HG02798 (cell line): ENCODE results near the gene WDFY2.

ENCODE experiments used
- ATAC-seq: cut with Tn5 transposase; IDR thresholded peaks from one replicate; pipeline ENCODE4 v1.9.1; 2021; ENCODE audit warnings: mild to moderate bottlenecking; ENCODE audit not compliant: unreplicated experiment, poor library complexity

The WDFY2 gene

GRCh38 chr13:51596541-51596940, 12.3 kb downstream of the WDFY2 start:
- no peak for ATAC-seq

GRCh38 chr13:51599444-51600176, 15.3 kb downstream of the WDFY2 start:
- ATAC-seq, result no peak

- ATAC-seq, result no peak
These were observed 16.4 kb downstream of the WDFY2 start for GRCh38 chr13:51600703-51601102.

DNA sequence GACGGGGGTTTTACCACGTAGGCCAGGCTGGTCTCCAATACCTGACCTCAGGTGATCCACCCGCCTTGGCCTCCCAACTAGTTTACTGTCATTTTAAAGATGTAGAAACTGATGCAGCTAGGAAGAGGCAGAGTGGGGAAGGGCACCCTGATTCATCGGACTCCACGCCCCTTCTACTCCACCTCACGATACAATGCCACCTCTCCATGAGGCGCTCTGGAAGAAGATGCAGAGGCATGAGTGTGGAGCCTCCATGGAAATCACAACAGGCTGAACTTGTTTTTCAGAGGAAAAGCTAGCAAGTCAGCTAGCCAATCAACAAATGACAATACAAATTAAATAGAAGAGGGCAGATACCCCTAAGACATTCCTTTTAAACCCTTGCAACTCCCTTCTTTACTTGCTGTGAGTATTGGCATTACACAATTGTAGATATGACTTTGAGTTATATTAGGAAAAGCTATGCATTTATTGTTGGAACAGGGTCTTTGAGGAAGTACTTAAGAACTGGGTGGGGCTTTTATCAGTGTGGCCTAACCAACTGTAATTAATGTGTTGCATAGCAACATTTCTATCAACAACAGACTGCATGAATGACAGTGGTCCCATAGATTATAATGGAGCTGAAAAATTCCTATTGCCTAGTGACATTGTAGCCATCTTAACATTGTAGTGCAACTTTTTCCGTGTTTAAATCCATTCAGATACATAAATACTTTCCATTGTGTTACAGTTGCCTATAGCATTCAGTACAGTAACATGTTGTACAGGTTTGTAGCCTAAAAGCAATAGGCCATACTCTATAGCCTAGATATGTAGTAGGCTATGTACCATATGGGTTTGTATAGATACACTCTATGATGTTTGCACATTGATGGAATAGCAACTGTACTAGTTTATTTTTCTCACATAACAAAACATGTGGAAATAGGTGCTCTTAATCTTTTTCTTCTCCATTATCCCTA, 17.6 kb downstream of the WDFY2 start:
- no peak for ATAC-seq

GRCh38 chr13:51603716-51604115, 19.5 kb downstream of the WDFY2 start:
- ATAC-seq, result no peak

DNA sequence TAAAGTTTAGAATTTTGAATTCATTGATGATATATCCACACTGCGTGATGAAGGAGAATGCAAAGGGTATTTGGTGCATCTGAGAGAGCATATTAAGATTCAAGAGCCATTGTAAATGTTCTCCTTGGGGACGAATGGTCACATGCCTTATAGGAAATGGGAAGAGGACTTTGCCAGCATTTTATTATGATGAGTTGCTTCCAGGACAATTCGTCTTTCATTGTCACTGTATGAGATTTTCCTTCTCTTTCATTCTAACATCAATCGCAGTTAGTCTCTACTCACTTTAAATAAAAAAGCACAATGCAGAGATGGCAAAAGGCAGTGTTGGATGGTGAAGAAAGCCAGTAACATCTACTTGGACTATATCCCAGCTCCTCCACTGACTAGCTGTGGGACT, 21.4 kb downstream of the WDFY2 start:
- ATAC-seq, result no peak

DNA sequence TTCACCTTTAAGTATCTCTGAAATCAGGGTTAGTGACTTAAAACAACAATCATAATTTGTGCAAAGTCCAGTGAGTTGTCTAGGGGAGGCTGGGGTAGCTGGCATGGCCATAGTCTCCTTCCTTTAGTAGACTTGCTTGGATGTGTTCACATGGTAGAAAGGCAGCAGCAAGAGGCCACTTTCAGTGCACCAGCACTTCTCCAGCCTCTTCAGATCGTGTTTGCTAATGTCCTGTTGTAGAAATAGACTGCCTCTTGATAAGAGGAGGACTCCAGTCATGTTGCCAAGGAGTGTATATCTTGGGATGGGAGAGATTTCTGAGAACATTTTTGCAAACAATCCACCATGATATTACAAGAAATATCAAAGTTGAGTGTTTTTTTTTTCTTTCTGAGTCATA, 22.9 kb downstream of the WDFY2 start:
- no peak for ATAC-seq

GRCh38 chr13:51608857-51609406, 24.7 kb downstream of the WDFY2 start:
- ATAC-seq, result no peak

DNA sequence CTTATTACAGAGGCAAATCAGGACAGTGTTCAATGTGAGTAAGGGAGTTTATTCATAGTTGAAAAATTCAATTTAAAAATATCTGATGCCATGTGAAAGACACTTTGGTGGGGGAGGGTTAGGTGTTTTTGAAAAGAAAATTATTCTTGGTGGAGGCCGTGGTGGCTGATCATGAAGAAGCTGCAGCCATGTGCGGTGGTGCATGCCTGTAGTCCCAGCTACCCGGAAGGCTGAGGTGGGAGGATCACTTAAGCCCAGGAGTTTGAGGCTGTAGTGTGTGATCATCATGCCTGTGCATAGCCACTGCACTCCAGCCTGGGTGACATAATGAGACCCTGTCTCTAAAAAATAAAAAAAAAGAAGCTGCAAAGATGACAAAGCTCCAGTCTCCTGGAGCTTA, 28.6 kb downstream of the WDFY2 start:
- ATAC-seq, result no peak

GRCh38 chr13:51613535-51613934, 29.3 kb downstream of the WDFY2 start:
- no peak for ATAC-seq

- peak; percentile 91 for ATAC-seq
These were observed 30.1 kb downstream of the WDFY2 start for GRCh38 chr13:51614350-51614786.

DNA sequence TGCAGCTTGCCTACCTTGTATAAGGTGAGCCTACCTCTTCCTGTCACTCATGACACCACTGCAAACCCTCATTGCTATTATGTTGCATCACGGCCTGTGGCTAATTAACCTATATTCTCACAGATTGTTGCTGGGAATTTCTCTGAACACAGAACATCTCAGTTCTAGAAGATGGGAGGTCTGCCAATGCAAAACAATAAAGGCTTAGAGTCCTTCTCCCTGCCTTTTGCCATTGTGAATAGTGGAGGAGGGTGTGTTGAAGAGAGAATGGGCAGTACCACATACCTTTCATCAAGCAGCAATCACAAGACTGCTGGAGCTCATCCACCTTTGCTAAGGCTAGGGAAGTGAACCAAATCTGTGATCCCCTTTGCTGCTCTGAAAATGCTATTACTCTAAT, 34.4 kb downstream of the WDFY2 start:
- ATAC-seq, result no peak

GRCh38 chr13:51619614-51620013, 35.4 kb downstream of the WDFY2 start:
- peak; percentile 41 for ATAC-seq

GRCh38 chr13:51620165-51620983, 36.1 kb downstream of the WDFY2 start:
- no peak for ATAC-seq

DNA sequence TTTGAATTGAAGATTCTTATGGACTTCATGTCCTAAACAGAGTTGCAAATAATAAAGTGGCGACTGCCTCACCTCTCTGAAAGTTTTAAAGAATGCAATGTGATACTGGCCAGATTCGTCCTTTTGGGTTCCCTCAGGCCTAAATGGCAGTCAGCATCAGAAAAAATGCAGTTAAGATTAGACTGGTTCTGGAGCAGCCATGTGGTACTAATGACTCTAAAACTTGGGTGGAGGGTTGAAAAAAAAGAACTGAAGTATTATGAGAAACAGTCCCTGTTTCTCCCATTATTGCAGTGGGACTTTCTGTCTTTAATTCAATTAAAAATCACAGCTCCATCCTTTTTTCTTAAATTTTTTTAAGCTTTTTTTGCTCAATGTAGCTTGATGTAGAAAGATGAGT, 37.3 kb downstream of the WDFY2 start:
- no peak for ATAC-seq

- ATAC-seq, result no peak
These were observed 39.2 kb downstream of the WDFY2 start for GRCh38 chr13:51623473-51623872.

DNA sequence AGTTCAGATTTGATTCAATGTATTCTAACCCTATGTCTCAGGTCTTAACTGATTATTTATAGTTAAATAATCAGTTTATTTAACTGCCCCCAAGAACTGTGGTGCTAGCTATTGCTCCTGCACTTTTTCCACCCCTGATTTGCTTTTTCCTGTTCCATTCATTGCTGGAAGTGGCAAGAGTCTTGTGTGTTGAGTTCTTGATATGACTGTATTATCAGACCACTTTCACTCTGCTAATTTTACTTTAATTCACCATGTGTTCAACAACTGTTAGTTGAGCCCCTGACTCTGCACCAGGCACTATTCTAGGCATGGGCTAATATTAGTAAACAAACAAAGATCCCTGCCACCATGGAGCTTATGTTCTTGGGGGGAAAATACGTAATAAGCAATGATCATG, 39.9 kb downstream of the WDFY2 start:
- no peak for ATAC-seq

DNA sequence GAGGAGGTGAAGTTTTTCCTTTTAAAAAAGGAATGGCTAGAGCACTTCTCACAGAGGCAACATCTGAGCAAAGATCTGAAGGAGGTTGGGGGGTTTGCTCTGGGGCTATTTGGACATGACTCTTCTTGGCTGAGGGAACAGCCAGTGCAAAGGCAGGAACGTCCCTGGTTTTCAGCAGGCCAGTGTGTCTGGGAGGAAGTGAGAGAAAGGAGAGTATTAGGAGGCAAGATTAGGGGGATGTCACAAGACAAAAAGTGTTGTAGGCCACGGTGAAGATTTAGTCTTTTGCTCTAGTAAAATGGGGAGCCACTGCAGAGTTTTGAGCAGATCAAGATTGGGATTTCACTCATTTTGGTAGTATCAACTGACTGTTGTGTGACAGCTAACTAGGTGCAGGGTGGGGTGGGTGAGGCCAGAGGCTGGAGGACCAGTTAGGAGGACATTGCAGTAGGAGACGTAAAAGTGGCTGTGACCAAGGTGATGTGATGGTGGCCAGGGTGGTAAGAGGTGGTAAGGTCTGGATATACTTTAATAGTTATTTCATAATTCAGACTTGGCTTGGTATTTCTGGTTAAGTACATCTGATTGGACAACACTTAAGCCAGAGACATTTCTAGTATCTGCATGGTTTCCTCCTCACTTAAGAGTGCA, 40.6 kb downstream of the WDFY2 start:
- no peak for ATAC-seq

GRCh38 chr13:51625555-51626345, 41.5 kb downstream of the WDFY2 start:
- no peak for ATAC-seq
